PC-3 (cell line): Measurements from ENCODE around the gene KCNQ2. TPM values are rescaled to one million over a fixed set of nuclear protein-coding genes. Genes with fewer than 3 reads are reported as not detected.

Experiments
- ATAC-seq: fragments of 200-7000 bp; cut with Tn5 transposase; 2 replicates; pipeline ENCODE4 v1.9.1; 2020; ENCODE audit warnings: mild to moderate bottlenecking, moderate library complexity
- BruUV-seq: library from RNA; stranded (reverse); fragments of 400-500 nt; replicated peaks from 2 replicates; lab custom pipeline; 2021; lab: Mats Ljungman, UMichigan
- CTCF ChIA-PET: fragments of 300-600 bp; sonication (Branson Sonifier 250); formaldehyde crosslinking; loops from one replicate; lab custom pipeline; 2022; ENCODE audit warnings: antibody characterized with exemption; lab: Charles Lee
- POLR2A ChIA-PET: fragments of 300-600 bp; sonication (Branson Sonifier 250); formaldehyde crosslinking; loops from one replicate; lab custom pipeline; 2022; ENCODE audit warnings: antibody characterized with exemption; ENCODE audit not compliant: unreplicated experiment; lab: Charles Lee
- DNase-seq: peaks from one replicate; pipeline ENCODE4 v3.0.0-alpha.2; 2015
- H2AFZ ChIP-seq: fragments of 300-600 bp; sonication (generic); 2 replicates; pipeline ENCODE4 v1.6.0; 2016; ENCODE audit warnings: antibody characterized with exemption, low read length
- H3F3A ChIP-seq: fragments of 300-600 bp; sonication (generic); one replicate; pipeline ENCODE4 v1.6.0; 2017; ENCODE audit warnings: antibody characterized with exemption, low read length, control low read depth, mild to moderate bottlenecking; ENCODE audit not compliant: unreplicated experiment
- H3K27ac ChIP-seq: fragments of 300-600 bp; sonication (generic); 2 replicates; pipeline ENCODE4 v1.5.1; 2016; ENCODE audit warnings: mild to moderate bottlenecking, low read length
- H3K27me3 ChIP-seq: fragments of 300-600 bp; sonication (generic); 2 replicates; pipeline ENCODE4 v1.6.1; 2016; ENCODE audit warnings: low read length, mixed read lengths
- H3K36me3 ChIP-seq: fragments of 300-600 bp; sonication (generic); 2 replicates; pipeline ENCODE4 v1.6.1; 2016; ENCODE audit warnings: low read depth, mixed run types, low read length, mixed read lengths
- H3K4me1 ChIP-seq: fragments of 300-600 bp; sonication (generic); 2 replicates; pipeline ENCODE4 v1.5.1; 2016; ENCODE audit warnings: low read length; ENCODE audit not compliant: insufficient read depth
- H3K4me2 ChIP-seq: fragments of 300-600 bp; sonication (generic); 2 replicates; pipeline ENCODE4 v1.6.0; 2016; ENCODE audit warnings: low read length
- H3K4me3 ChIP-seq: fragments of 300-600 bp; sonication (generic); 2 replicates; pipeline ENCODE4 v1.5.1; 2016; ENCODE audit warnings: mild to moderate bottlenecking, low read length, mixed read lengths
- H3K79me2 ChIP-seq: fragments of 300-600 bp; sonication (generic); 2 replicates; pipeline ENCODE4 v1.6.1; 2017; ENCODE audit warnings: low read length, mixed read lengths
- H3K9ac ChIP-seq: fragments of 300-600 bp; sonication (generic); 2 replicates; pipeline ENCODE4 v1.6.0; 2016; ENCODE audit warnings: mild to moderate bottlenecking, low read length
- H3K9me2 ChIP-seq: fragments of 300-600 bp; sonication (generic); replicated peaks from 2 replicates; pipeline ENCODE4 v1.6.1; 2016; ENCODE audit warnings: mixed run types, low read length, mixed read lengths
- H3K9me3 ChIP-seq: fragments of 300-600 bp; sonication (generic); 2 replicates; pipeline ENCODE4 v1.6.1; 2016; ENCODE audit warnings: low read length, mixed read lengths
- H4K20me1 ChIP-seq: fragments of 300-600 bp; sonication (generic); 2 replicates; pipeline ENCODE4 v1.6.1; 2016; ENCODE audit warnings: low read length, mixed read lengths
- CTCF ChIP-seq: fragments of 300-600 bp; sonication (generic); conservative IDR thresholded peaks from 2 replicates; pipeline ENCODE4 v1.5.1; 2017; ENCODE audit warnings: antibody characterized with exemption, low read depth, mild to moderate bottlenecking, low read length
- EZH2 ChIP-seq: fragments of 300-600 bp; sonication (generic); IDR thresholded peaks from one replicate; pipeline ENCODE4 v1.6.1; 2017; ENCODE audit warnings: antibody characterized with exemption, mild to moderate bottlenecking, low read length; ENCODE audit not compliant: unreplicated experiment
- EZH2phosphoT487 ChIP-seq: fragments of 300-600 bp; sonication (generic); IDR thresholded peaks from 2 replicates; pipeline ENCODE4 v1.6.1; 2018; ENCODE audit warnings: mild to moderate bottlenecking, antibody characterized with exemption, low read length, borderline replicate concordance
- intact Hi-C: fragments of 100-400 bp; cut with micrococcal nuclease; formaldehyde crosslinking; loops from 2 replicates; pipeline ENCODE4 v1.9.0; 2023
- total RNA-seq: library from RNA; depleted of rRNA; stranded (reverse); fragments of >200 nt; gene quantifications from 2 replicates; pipeline ENCODE4 v1.2.3, GENCODE V29; 2014

Gene KCNQ2
- total RNA-seq, 1 experiment from 2014 or later, result not detected

DNA sequence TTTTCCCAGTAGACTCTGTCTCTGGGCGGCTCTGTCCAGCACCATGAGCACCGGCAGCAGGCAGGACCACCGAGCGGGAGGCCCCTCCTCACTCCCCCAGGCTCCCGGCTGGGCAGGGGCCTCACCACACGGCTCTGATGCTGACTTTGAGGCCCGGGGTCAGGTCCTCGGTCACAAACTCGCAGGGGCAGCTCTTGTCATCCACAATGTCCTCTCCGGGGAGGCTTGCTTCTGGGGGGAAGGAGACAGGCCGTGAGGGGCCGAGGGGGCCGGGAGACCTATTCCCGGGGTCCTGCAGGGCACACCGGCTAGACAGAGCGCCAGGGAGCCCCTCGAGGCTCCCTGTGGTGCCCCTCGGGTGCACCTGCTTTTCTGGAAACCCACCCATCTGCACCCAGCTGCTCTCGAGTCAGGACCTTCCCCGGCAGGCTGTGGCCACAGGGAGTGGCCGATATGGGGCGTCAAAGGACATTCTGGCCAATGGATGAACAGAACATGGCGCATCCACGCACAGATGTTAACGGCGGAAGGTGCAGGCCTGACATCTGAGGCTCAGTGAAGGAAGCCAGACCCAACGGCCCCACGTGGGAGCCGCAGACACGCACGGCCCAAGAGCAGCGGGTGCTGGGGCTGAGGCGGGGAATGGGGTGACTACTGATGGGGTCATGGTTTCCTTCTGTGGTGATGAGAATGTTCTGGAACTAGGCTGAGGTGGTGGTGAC, 58.3 kb downstream of the KCNQ2 start:
- POLR2A ChIA-PET, result no interaction called here
- H4K20me1 ChIP-seq, result no peaks in the 10 kb centered on the region
- TF ChIP-seq EZH2phosphoT487 (no peak), EZH2 (no peak), CTCF (no peak)
- CTCF ChIA-PET, result no interaction called here
- BruUV-seq, result no TSS peak
- no peaks in the 10 kb centered on the region for H3K36me3 ChIP-seq
- H3K27ac ChIP-seq, result no peak overlapping the region
- no peaks in the 10 kb centered on the region for H3F3A ChIP-seq
- no peak overlapping the region for H2AFZ ChIP-seq
- ATAC-seq, result no peak
- H3K79me2 ChIP-seq, result no peaks in the 10 kb centered on the region
- H3K4me2 ChIP-seq, result no peak overlapping the region
- H3K9ac ChIP-seq, result no peak overlapping the region
- peaks cover 48% of the 10 kb centered on the region for H3K27me3 ChIP-seq
- no peak for DNase-seq
- H3K9me2 ChIP-seq, result no peaks in the 10 kb centered on the region
- H3K4me1 ChIP-seq, result no peaks in the 10 kb centered on the region
- intact Hi-C loops, result no loop called here
- no peak overlapping the region for H3K4me3 ChIP-seq
- no peaks in the 10 kb centered on the region for H3K9me3 ChIP-seq

- Histone ChIP-seq H3K4me2 (no peak overlapping the region), H3K4me3 (no peak overlapping the region), H3K79me2 (no peaks in the 10 kb centered on the region), H3K9me2 (no peaks in the 10 kb centered on the region), H3K27ac (no peak overlapping the region), H4K20me1 (no peaks in the 10 kb centered on the region), H3F3A (no peaks in the 10 kb centered on the region), H2AFZ (no peak overlapping the region), H3K36me3 (no peaks in the 10 kb centered on the region), H3K9me3 (no peaks in the 10 kb centered on the region), H3K9ac (no peak overlapping the region), H3K27me3 (peaks cover 40% of the 10 kb centered on the region), H3K4me1 (no peaks in the 10 kb centered on the region)
- no peak for TF ChIP-seq EZH2phosphoT487
- no peak for TF ChIP-seq CTCF
- TF ChIP-seq EZH2, result no peak
- DNase-seq (no peak), ATAC-seq (no peak)
- intact Hi-C loops, result no loop called here
- CTCF ChIA-PET, result no interaction called here
- BruUV-seq, result no TSS peak
- POLR2A ChIA-PET, result no interaction called here
These were observed 59.1 kb downstream of the KCNQ2 start for GRCh38 chr20:63413323-63413722.

DNA sequence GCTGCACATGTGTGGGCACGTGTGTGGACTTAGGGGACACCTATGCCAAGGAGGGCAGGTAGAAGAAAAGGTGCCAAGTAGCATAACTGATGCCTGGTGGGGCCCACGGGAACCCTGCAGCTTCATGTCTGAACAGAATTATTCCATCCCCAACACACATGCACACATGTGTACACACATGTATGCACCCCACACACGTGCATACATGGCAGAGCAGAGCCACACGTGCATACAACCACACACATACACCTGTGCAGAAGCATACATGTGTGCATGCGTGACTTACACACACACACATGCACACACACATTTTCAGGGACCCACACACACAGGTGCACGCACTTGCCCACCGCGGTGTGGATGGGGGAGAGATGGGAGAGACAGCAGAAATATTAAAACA, 59.6 kb downstream of the KCNQ2 start:
- Histone ChIP-seq H2AFZ (no peak overlapping the region), H3K9me2 (no peaks in the 10 kb centered on the region), H3K79me2 (no peaks in the 10 kb centered on the region), H3K27me3 (peaks cover 36% of the 10 kb centered on the region), H4K20me1 (no peaks in the 10 kb centered on the region), H3K9me3 (no peaks in the 10 kb centered on the region), H3K4me3 (no peak overlapping the region), H3K4me2 (no peak overlapping the region), H3K36me3 (no peaks in the 10 kb centered on the region), H3K9ac (no peak overlapping the region), H3F3A (no peaks in the 10 kb centered on the region), H3K4me1 (no peaks in the 10 kb centered on the region), H3K27ac (no peak overlapping the region)
- TF ChIP-seq CTCF, result no peak
- TF ChIP-seq EZH2, result no peak
- TF ChIP-seq EZH2phosphoT487, result no peak
- intact Hi-C loops, result no loop called here
- DNase-seq, result no peak
- CTCF ChIA-PET, result no interaction called here
- BruUV-seq, result no TSS peak
- POLR2A ChIA-PET, result no interaction called here
- ATAC-seq, result no peak
